Keratinocyte (primary cell): Measurements from ENCODE around the gene PHKA2. TPM values are rescaled to one million over a fixed set of nuclear protein-coding genes. Genes with fewer than 3 reads are reported as not detected.

Experiments used
- DNase-seq: peaks from one replicate; pipeline ENCODE4 v3.0.0-alpha.2; 2011; ENCODE audit warnings: low read depth, missing footprints, low spot score
- FAIRE-seq: peaks from 2 replicates; lab custom pipeline; 2011; peaks lifted over from hg19 to GRCh38; lab: Jason Lieb, UNC
- H2AFZ ChIP-seq: 2 replicates; pipeline ENCODE4 v1.6.0; 2012; ENCODE audit warnings: low read length, control low read depth, inconsistent platforms; ENCODE audit not compliant: control insufficient read depth
- H3K27ac ChIP-seq: 2 replicates; pipeline ENCODE4 v1.5.1; 2011; ENCODE audit warnings: low read length; ENCODE audit not compliant: control insufficient read depth, insufficient read depth
- H3K27me3 ChIP-seq: 3 replicates; pipeline ENCODE4 v1.6.0; 2011; ENCODE audit warnings: low read length; ENCODE audit not compliant: control insufficient read depth, insufficient read depth; ENCODE audit errors: extremely low read depth
- H3K36me3 ChIP-seq, 2 experiments: 2 replicates in 1 of 2; 3 replicates in 1 of 2; pipeline ENCODE4 v1.5.1; 2011; ENCODE audit warnings: low read length in 2 of 2, mild to moderate bottlenecking in 1 of 2; ENCODE audit not compliant: control insufficient read depth in 2 of 2, insufficient read depth in 2 of 2; ENCODE audit errors: extremely low read depth in 1 of 2
- H3K4me1 ChIP-seq: 3 replicates; pipeline ENCODE4 v1.5.1; 2011; ENCODE audit warnings: low read length; ENCODE audit not compliant: control insufficient read depth, insufficient read depth; ENCODE audit errors: extremely low read depth
- H3K4me2 ChIP-seq: 3 replicates; pipeline ENCODE4 v1.6.0; 2011; ENCODE audit warnings: low read depth, low read length; ENCODE audit not compliant: control insufficient read depth, insufficient read depth; ENCODE audit errors: extremely low read depth
- H3K4me3 ChIP-seq, 3 experiments: fragments of 200-600 bp in 1 of 3; sonication (generic) in 1 of 3; 2 replicates in 2 of 3; 3 replicates in 1 of 3; pipeline ENCODE4 v1.5.1; 2011 to 2016; ENCODE audit warnings: low read length in 3 of 3, mild to moderate bottlenecking in 3 of 3, control low read depth in 2 of 3, inconsistent platforms in 1 of 3, low read depth in 1 of 3, mixed read lengths in 1 of 3, mixed run types in 1 of 3, moderate library complexity in 1 of 3; ENCODE audit not compliant: control insufficient read depth in 2 of 3, insufficient read depth in 2 of 3; ENCODE audit errors: extremely low read depth in 1 of 3
- H3K79me2 ChIP-seq: 2 replicates; pipeline ENCODE4 v1.6.0; 2012; ENCODE audit warnings: low read length; ENCODE audit not compliant: control insufficient read depth, insufficient read depth
- H3K9ac ChIP-seq: 3 replicates; pipeline ENCODE4 v1.6.0; 2011; ENCODE audit warnings: low read length; ENCODE audit not compliant: control insufficient read depth, insufficient read depth; ENCODE audit errors: extremely low read depth
- H3K9me1 ChIP-seq: 3 replicates; pipeline ENCODE4 v1.6.0; 2011; ENCODE audit warnings: low read length; ENCODE audit not compliant: control insufficient read depth, insufficient read depth; ENCODE audit errors: extremely low read depth
- H3K9me3 ChIP-seq: 2 replicates; pipeline ENCODE4 v1.5.1; 2012; ENCODE audit warnings: low read depth, low read length; ENCODE audit not compliant: control insufficient read depth
- H4K20me1 ChIP-seq: 3 replicates; pipeline ENCODE4 v1.6.0; 2011; ENCODE audit warnings: low read length; ENCODE audit not compliant: control insufficient read depth, insufficient read depth; ENCODE audit errors: extremely low read depth
- EZH2 ChIP-seq: IDR thresholded peaks from one replicate; pipeline ENCODE4 v1.6.1; 2012; ENCODE audit warnings: inconsistent platforms, mild to moderate bottlenecking, low read length, moderate library complexity
- dilution Hi-C: fragments of 300-500 bp; cut with MboI; formaldehyde crosslinking; loops from one replicate; pipeline ENCODE4 v1.7.0; 2020; ENCODE audit warnings: low sequenced_read_pairs; ENCODE audit not compliant: extremely low pct_ligation_motif_present
- polyA plus RNA-seq, 5 experiments: library from polyadenylated mRNA; depleted of rRNA in 3 of 5; stranded (reverse) in 3 of 5; stranded (forward) in 1 of 5; unstranded in 1 of 5; fragments of >200 nt; gene quantifications; 1 replicate in 1 of 5; 2 replicates in 3 of 5; 3 replicates in 1 of 5; pipeline versions ENCODE4 v1.2.1 to v1.2.3, GENCODE V29; 2011 to 2012; ENCODE audit warnings: missing spikeins in 2 of 5, low read depth in 1 of 5, low replicate concordance in 1 of 5
- TF ChIP-seq, protein P1 (sequence below), 3 experiments: IDR thresholded peaks in 1 of 3; conservative IDR thresholded peaks in 1 of 3; optimal IDR thresholded peaks in 1 of 3; 2 replicates in 2 of 3; 3 replicates in 1 of 3; pipeline versions ENCODE3 to v1.5.1; 2011; ENCODE audit warnings: low read length in 3 of 3, mild to moderate bottlenecking in 3 of 3, moderate library complexity in 2 of 3, control low read depth in 1 of 3, inconsistent platforms in 1 of 3; ENCODE audit not compliant: insufficient read depth in 2 of 3; ENCODE audit errors: extremely low read depth in 1 of 3

Gene PHKA2
- polyA plus RNA-seq, 1 donor (not counting 4 experiments of a cell fraction or from before 2014, with no cell fraction given): 14.1 TPM

DNA sequence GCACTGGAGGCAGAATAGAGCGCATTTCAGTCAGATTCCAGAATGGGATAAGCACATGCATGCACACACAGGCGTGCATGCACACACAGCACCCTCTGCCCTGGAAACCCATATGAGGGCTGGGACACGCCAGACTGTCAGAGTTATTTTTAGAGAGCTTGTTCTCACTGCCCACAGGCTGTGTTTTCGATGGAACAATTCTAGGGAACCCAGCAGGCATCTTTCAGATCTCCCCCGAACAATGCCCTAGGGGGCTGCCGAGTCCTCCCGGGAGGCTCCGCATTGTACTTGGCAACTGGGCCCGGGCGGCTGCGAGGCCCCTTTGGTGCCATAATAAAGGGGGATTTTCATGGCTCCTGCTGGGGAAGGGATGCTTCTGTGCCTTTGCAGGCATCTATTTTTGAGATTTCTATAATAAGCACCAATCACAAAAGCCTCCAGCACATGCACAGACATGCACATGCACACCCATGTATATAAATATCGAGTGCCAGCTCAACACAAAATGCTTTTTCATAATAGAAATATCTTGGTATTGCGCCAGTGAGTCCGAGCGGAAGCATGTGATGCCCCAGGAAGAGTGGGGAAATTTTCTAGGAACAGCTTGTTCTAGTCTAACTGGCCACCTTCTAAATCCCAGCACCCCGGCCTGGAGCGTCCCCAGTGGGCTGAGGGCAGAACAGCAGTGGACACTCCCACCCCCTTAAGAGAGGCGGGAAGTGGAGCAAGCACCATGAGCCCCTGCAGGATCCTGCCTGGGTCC is 88.5 kb downstream of the PHKA2 start:
- H3K9me3 ChIP-seq: peaks cover 2% of the 10 kb centered on the region
- DNase-seq (peak; percentile 61), FAIRE-seq (peak; percentile 17)
- H4K20me1 ChIP-seq: no peaks in the 10 kb centered on the region
- no peaks in the 10 kb centered on the region for H3K27me3 ChIP-seq
- H3K4me3 ChIP-seq: no peak overlapping the region
- H3K9ac ChIP-seq: peak overlapping the region; percentile 25
- no peaks in the 10 kb centered on the region for H3K79me2 ChIP-seq
- H3K4me1 ChIP-seq: peaks cover 17% of the 10 kb centered on the region
- peak overlapping the region; percentile 50 for H3K4me2 ChIP-seq
- peak overlapping the region; percentile 48 for H3K27ac ChIP-seq
- TF ChIP-seq, protein P1, sequence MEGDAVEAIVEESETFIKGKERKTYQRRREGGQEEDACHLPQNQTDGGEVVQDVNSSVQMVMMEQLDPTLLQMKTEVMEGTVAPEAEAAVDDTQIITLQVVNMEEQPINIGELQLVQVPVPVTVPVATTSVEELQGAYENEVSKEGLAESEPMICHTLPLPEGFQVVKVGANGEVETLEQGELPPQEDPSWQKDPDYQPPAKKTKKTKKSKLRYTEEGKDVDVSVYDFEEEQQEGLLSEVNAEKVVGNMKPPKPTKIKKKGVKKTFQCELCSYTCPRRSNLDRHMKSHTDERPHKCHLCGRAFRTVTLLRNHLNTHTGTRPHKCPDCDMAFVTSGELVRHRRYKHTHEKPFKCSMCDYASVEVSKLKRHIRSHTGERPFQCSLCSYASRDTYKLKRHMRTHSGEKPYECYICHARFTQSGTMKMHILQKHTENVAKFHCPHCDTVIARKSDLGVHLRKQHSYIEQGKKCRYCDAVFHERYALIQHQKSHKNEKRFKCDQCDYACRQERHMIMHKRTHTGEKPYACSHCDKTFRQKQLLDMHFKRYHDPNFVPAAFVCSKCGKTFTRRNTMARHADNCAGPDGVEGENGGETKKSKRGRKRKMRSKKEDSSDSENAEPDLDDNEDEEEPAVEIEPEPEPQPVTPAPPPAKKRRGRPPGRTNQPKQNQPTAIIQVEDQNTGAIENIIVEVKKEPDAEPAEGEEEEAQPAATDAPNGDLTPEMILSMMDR (optimal IDR thresholded peaks at IDR 0.05 in 1 of 3, IDR thresholded peaks at IDR 0.05 in 1 of 3, conservative IDR thresholded peaks at IDR 0.05 in 1 of 3; ENCODE audit: extremely low read depth in 1 of 3, insufficient read depth in 2 of 3, low read length in 3 of 3): peak in 2 of 3 experiments; percentile 50 to 57
- TF ChIP-seq EZH2: no peak
- dilution Hi-C loops: no loop called here
- no peak overlapping the region for H2AFZ ChIP-seq
- H3K9me1 ChIP-seq: no peaks in the 10 kb centered on the region
- H3K36me3 ChIP-seq: peaks cover 3% of the 10 kb centered on the region in 2 experiments

DNA sequence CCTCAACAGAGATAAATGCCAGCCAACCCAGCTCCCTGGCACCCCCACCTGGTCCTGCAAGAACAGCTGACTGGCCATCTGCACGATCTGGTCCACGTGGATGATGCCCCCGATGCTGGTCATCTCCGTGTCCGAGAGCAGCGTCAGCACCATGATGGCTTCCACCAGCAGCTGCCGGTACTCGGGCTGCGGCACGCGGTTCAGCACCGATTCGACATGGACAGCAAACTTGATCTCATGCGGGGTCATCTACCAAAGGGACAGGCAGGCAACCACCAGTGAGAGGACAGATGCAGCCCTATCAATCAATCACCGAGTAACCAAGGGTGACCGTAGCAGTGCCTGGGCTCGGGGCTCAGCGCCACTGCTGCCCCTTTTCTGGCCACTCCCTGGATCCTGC is 89.8 kb downstream of the PHKA2 start:
- TF ChIP-seq EZH2: no peak
- TF ChIP-seq, protein P1 (optimal IDR thresholded peaks at IDR 0.05 in 1 of 3, IDR thresholded peaks at IDR 0.05 in 1 of 3, conservative IDR thresholded peaks at IDR 0.05 in 1 of 3; ENCODE audit: extremely low read depth in 1 of 3, insufficient read depth in 2 of 3, low read length in 3 of 3): no peak
- FAIRE-seq: no peak
- H2AFZ ChIP-seq: no peak overlapping the region
- H3K4me2 ChIP-seq: no peak overlapping the region
- peaks cover 3% of the 10 kb centered on the region in 2 experiments for H3K36me3 ChIP-seq
- H3K4me1 ChIP-seq: peaks cover 17% of the 10 kb centered on the region
- H3K9me1 ChIP-seq: no peaks in the 10 kb centered on the region
- peaks cover 2% of the 10 kb centered on the region for H3K9me3 ChIP-seq
- no peaks in the 10 kb centered on the region for H3K27me3 ChIP-seq
- dilution Hi-C loops: no loop called here
- H3K9ac ChIP-seq: no peak overlapping the region
- H3K79me2 ChIP-seq: no peaks in the 10 kb centered on the region
- no peak overlapping the region for H3K27ac ChIP-seq
- DNase-seq: no peak
- H3K4me3 ChIP-seq: no peak overlapping the region
- H4K20me1 ChIP-seq: no peaks in the 10 kb centered on the region
